Neural cell (in vitro differentiated cells): ENCODE data around the gene SLC6A8.

Experiments
- MXI1 ChIP-seq: fragments of 450-650 bp; conservative IDR thresholded peaks from 2 replicates; pipeline ENCODE4 v1.6.1; 2014; ENCODE audit warnings: antibody characterized with exemption, mild to moderate bottlenecking; ENCODE audit not compliant: poor library complexity, severe bottlenecking
- REST ChIP-seq: IDR thresholded peaks from 2 replicates; pipeline ENCODE4 v1.6.1; 2012; ENCODE audit warnings: borderline replicate concordance
- TAF1 ChIP-seq: IDR thresholded peaks from 2 replicates; pipeline ENCODE4 v1.6.1; 2012; ENCODE audit warnings: low read depth
- TF ChIP-seq, protein P1 (sequence below): fragments of 450-650 bp; IDR thresholded peaks from 2 replicates; pipeline ENCODE4 v1.5.1; 2014; ENCODE audit warnings: antibody characterized with exemption, mild to moderate bottlenecking, moderate library complexity; ENCODE audit not compliant: poor library complexity, severe bottlenecking

DNA sequence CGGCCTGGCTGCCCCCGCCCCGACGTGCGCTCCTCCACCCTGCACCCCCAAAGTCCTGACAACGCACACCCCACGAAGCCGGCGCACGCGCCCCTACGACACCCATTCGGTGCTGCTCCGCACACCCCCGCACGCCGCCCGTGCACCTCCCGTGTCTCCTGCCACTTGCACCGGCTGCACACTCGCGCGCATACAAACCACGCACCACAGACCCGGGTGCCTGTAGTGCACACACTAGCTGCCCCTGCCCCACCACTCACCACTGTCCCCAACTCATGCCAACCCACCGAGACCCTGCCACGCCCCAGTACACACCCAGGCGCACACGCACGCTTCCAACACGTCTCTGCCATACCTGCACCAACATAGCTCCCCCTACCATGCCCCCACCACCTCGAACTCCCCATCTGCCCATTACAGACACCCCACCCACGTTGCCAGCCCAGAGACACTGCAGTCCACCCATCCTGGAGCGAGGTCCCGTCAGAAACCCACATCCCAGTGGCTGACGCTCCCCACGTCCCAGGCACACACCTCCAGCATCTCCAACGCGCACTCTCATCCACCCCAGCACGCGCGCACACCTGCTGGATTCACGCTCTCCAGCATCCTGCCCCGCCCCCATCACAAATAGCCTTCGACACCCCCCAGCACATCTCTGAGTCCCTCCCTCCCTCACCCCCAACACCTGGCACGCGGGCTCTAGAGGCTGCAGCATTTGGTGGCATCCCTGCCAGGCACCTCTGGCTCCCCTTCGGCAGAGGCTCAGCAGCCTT, 44.9 kb upstream of the SLC6A8 start:
- TF ChIP-seq, protein P1, sequence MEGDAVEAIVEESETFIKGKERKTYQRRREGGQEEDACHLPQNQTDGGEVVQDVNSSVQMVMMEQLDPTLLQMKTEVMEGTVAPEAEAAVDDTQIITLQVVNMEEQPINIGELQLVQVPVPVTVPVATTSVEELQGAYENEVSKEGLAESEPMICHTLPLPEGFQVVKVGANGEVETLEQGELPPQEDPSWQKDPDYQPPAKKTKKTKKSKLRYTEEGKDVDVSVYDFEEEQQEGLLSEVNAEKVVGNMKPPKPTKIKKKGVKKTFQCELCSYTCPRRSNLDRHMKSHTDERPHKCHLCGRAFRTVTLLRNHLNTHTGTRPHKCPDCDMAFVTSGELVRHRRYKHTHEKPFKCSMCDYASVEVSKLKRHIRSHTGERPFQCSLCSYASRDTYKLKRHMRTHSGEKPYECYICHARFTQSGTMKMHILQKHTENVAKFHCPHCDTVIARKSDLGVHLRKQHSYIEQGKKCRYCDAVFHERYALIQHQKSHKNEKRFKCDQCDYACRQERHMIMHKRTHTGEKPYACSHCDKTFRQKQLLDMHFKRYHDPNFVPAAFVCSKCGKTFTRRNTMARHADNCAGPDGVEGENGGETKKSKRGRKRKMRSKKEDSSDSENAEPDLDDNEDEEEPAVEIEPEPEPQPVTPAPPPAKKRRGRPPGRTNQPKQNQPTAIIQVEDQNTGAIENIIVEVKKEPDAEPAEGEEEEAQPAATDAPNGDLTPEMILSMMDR, result no peak
- no peak for TF ChIP-seq MXI1
- no peak for TF ChIP-seq REST
- TF ChIP-seq TAF1, result no peak
